Coronary artery (tissue), 2 donors: ENCODE results near the gene NKAIN2.

Experiments
- DNase-seq: peaks from one replicate; pipeline ENCODE4 v3.0.0-alpha.2; 2017; ENCODE audit warnings: low spot score
- H3K27ac ChIP-seq, 2 donors: fragments of 200-600 bp; sonication (generic); one replicate each; pipeline ENCODE4 v1.5.1; 2016 to 2019
- H3K4me3 ChIP-seq: fragments of 200-600 bp; sonication (generic); 2 replicates; pipeline ENCODE4 v1.5.1; 2016; ENCODE audit warnings: mild to moderate bottlenecking, moderate library complexity
- CTCF ChIP-seq: fragments of 200-600 bp; sonication (generic); IDR thresholded peaks from one replicate; pipeline ENCODE4 v1.5.1; 2019; ENCODE audit warnings: antibody characterized with exemption

The NKAIN2 gene

GRCh38 chr6:124069230-124069950 is 265.7 kb downstream of the NKAIN2 start:
- no peak for DNase-seq
- Histone ChIP-seq H3K27ac (no peak overlapping the region), H3K4me3 (no peak overlapping the region)
- TF ChIP-seq CTCF: no peak

- H3K4me3 ChIP-seq: no peak overlapping the region
- DNase-seq: no peak
- no peak for TF ChIP-seq CTCF
- H3K27ac ChIP-seq: no peak overlapping the region
Observed at GRCh38 chr6:124073021-124073420, 269.4 kb downstream of the NKAIN2 start.

- no peak overlapping the region for H3K27ac ChIP-seq
- no peak for DNase-seq
- H3K4me3 ChIP-seq: no peak overlapping the region
- no peak for TF ChIP-seq CTCF
Observed at GRCh38 chr6:124073820-124074587, 270.3 kb downstream of the NKAIN2 start.

- no peak for TF ChIP-seq CTCF
- no peak for DNase-seq
- Histone ChIP-seq H3K4me3 (no peak overlapping the region), H3K27ac (no peak overlapping the region)
Observed at GRCh38 chr6:124074606-124075005, 270.9 kb downstream of the NKAIN2 start.

- no peak for DNase-seq
- Histone ChIP-seq H3K27ac (no peak overlapping the region), H3K4me3 (no peak overlapping the region)
- no peak for TF ChIP-seq CTCF
Observed at GRCh38 chr6:124076336-124077048, 272.8 kb downstream of the NKAIN2 start.

- no peak for DNase-seq
- no peak overlapping the region for H3K27ac ChIP-seq
- no peak for TF ChIP-seq CTCF
- H3K4me3 ChIP-seq: no peak overlapping the region
Observed at GRCh38 chr6:124078169-124078568, 274.5 kb downstream of the NKAIN2 start.
